ENCODE measurements around the gene CREBZF.

DNA sequence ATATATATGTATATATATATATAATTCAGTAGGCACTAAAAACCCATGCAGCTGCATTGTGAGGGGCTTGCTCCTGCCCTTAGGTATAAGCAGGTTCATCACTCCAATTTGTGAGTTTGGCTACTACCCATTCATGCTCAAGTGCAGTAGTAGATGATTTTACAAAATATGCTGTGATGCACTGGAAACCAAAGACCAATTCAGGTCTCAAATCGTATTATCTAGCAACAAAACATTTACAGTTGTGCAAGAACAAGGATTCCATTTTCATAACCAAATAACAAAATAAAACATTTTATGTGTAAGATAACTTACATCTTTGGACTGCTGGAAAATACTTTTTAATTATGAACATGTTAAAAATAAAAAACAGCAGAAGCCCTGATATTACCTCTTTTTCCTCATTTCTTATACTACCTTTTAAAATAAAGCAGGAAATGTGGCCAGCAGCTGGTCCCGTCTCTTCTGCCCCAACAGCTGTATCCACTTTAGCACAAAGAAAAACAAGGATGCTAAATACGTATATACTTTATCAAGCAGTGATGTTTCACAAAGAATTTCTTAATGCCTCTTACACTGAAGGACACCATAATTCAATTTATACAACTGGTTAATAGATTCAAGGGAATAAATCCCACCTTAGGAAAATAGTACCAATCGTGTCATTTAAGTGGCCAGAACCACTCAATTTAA is 2.8 kb downstream of the CREBZF start:
- TF ChIP-seq EZH2 (IDR thresholded peaks at IDR 0.05; ENCODE audit: borderline replicate concordance) (no peak), EZH2phosphoT487 (IDR thresholded peaks at IDR 0.05; ENCODE audit: low read depth, severe bottlenecking, unreplicated experiment) (no peak)
- TF ChIP-seq, protein P1, sequence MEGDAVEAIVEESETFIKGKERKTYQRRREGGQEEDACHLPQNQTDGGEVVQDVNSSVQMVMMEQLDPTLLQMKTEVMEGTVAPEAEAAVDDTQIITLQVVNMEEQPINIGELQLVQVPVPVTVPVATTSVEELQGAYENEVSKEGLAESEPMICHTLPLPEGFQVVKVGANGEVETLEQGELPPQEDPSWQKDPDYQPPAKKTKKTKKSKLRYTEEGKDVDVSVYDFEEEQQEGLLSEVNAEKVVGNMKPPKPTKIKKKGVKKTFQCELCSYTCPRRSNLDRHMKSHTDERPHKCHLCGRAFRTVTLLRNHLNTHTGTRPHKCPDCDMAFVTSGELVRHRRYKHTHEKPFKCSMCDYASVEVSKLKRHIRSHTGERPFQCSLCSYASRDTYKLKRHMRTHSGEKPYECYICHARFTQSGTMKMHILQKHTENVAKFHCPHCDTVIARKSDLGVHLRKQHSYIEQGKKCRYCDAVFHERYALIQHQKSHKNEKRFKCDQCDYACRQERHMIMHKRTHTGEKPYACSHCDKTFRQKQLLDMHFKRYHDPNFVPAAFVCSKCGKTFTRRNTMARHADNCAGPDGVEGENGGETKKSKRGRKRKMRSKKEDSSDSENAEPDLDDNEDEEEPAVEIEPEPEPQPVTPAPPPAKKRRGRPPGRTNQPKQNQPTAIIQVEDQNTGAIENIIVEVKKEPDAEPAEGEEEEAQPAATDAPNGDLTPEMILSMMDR (IDR thresholded peaks at IDR 0.05; ENCODE audit: poor library complexity): no peak

All from hepatocyte (in vitro differentiated cells).